Glutamatergic neuron (in vitro differentiated cells): ENCODE measurements around the gene LIN54. TPM values are rescaled to one million over a fixed set of nuclear protein-coding genes. Genes with fewer than 3 reads are reported as not detected.

Source experiments
- DNase-seq: peaks from one replicate; pipeline ENCODE4 v3.0.0; 2022
- H3K27ac Mint-ChIP-seq: one replicate; pipeline ENCODE4 v1.8.0; 2020; ENCODE audit warnings: mild to moderate bottlenecking, mixed read lengths, inconsistent platforms; ENCODE audit not compliant: unreplicated experiment
- H3K27me3 Mint-ChIP-seq: one replicate; pipeline ENCODE4 v1.8.0; 2020; ENCODE audit warnings: mild to moderate bottlenecking, moderate library complexity, mixed read lengths, inconsistent platforms; ENCODE audit not compliant: unreplicated experiment
- H3K36me3 Mint-ChIP-seq: one replicate; pipeline ENCODE4 v1.8.0; 2020; ENCODE audit warnings: mild to moderate bottlenecking, mixed read lengths, inconsistent platforms; ENCODE audit not compliant: unreplicated experiment
- H3K4me1 Mint-ChIP-seq: one replicate; pipeline ENCODE4 v1.8.0; 2020; ENCODE audit warnings: mild to moderate bottlenecking, low read depth, mixed read lengths, inconsistent platforms; ENCODE audit not compliant: unreplicated experiment
- H3K4me3 Mint-ChIP-seq: one replicate; pipeline ENCODE4 v1.8.0; 2020; ENCODE audit warnings: mild to moderate bottlenecking, mixed read lengths, inconsistent platforms; ENCODE audit not compliant: unreplicated experiment
- H3K9me3 Mint-ChIP-seq: one replicate; pipeline ENCODE4 v1.8.0; 2020; ENCODE audit warnings: mild to moderate bottlenecking, moderate library complexity, mixed read lengths, inconsistent platforms; ENCODE audit not compliant: unreplicated experiment
- CTCF ChIP-seq: fragments of 200-600 bp; sonication (generic); IDR thresholded peaks from one replicate; pipeline ENCODE4 v1.5.0; 2021; ENCODE audit not compliant: partially characterized antibody, unreplicated experiment
- total RNA-seq: library from RNA; stranded (reverse); fragmentation: NEBNext Ultra II Directional; extraction: Animal tissue kit (Norgen Biotek cat#: 25700); gene quantifications from one replicate; pipeline ENCODE4 v1.2.1, GENCODE V29; 2021; ENCODE audit not compliant: unreplicated experiment

LIN54 gene
- total RNA-seq, 1 donor from 2014 or later: 10.9 TPM

GRCh38 chr4:82909326-82909725 is 101.3 kb downstream of the LIN54 start:
- H3K36me3 Mint-ChIP-seq: no peaks in the 10 kb centered on the region
- no peak overlapping the region for H3K27ac Mint-ChIP-seq
- no peaks in the 10 kb centered on the region for H3K27me3 Mint-ChIP-seq
- H3K4me1 Mint-ChIP-seq: no peaks in the 10 kb centered on the region
- H3K9me3 Mint-ChIP-seq: no peaks in the 10 kb centered on the region
- no peak for TF ChIP-seq CTCF
- no peak overlapping the region for H3K4me3 Mint-ChIP-seq
- DNase-seq: no peak

GRCh38 chr4:82906469-82906868 is 104.2 kb downstream of the LIN54 start:
- TF ChIP-seq CTCF: no peak
- Mint-ChIP-seq H3K27ac (no peak overlapping the region), H3K9me3 (no peaks in the 10 kb centered on the region), H3K27me3 (no peaks in the 10 kb centered on the region), H3K4me3 (no peak overlapping the region), H3K36me3 (no peaks in the 10 kb centered on the region), H3K4me1 (peaks cover 2% of the 10 kb centered on the region)
- no peak for DNase-seq

GRCh38 chr4:82905205-82905604 is 105.4 kb downstream of the LIN54 start:
- TF ChIP-seq CTCF: no peak
- Mint-ChIP-seq H3K9me3 (no peaks in the 10 kb centered on the region), H3K27me3 (no peaks in the 10 kb centered on the region)

GRCh38 chr4:82903737-82904136 is 106.9 kb downstream of the LIN54 start:
- TF ChIP-seq CTCF: no peak
- no peak overlapping the region for H3K27ac Mint-ChIP-seq
- no peak overlapping the region for H3K4me3 Mint-ChIP-seq
- H3K36me3 Mint-ChIP-seq: no peaks in the 10 kb centered on the region
- peaks cover 5% of the 10 kb centered on the region for H3K4me1 Mint-ChIP-seq
- no peaks in the 10 kb centered on the region for H3K9me3 Mint-ChIP-seq
- no peak for DNase-seq
- no peaks in the 10 kb centered on the region for H3K27me3 Mint-ChIP-seq

More at GRCh38 chr4:82905205-82905604, 105.4 kb downstream of the LIN54 start:
- no peak overlapping the region for H3K27ac Mint-ChIP-seq
- H3K36me3 Mint-ChIP-seq: no peaks in the 10 kb centered on the region
- H3K4me1 Mint-ChIP-seq: peaks cover 2% of the 10 kb centered on the region
- DNase-seq: no peak
- no peak overlapping the region for H3K4me3 Mint-ChIP-seq

- no peak for DNase-seq
- Mint-ChIP-seq H3K36me3 (no peaks in the 10 kb centered on the region), H3K27ac (no peak overlapping the region), H3K4me1 (peaks cover 14% of the 10 kb centered on the region), H3K9me3 (no peaks in the 10 kb centered on the region), H3K4me3 (no peak overlapping the region), H3K27me3 (no peaks in the 10 kb centered on the region)
- no peak for TF ChIP-seq CTCF
Measured at GRCh38 chr4:82901183-82901718, 109.4 kb downstream of the LIN54 start.
